ENCODE data around the gene SFI1.

DNA sequence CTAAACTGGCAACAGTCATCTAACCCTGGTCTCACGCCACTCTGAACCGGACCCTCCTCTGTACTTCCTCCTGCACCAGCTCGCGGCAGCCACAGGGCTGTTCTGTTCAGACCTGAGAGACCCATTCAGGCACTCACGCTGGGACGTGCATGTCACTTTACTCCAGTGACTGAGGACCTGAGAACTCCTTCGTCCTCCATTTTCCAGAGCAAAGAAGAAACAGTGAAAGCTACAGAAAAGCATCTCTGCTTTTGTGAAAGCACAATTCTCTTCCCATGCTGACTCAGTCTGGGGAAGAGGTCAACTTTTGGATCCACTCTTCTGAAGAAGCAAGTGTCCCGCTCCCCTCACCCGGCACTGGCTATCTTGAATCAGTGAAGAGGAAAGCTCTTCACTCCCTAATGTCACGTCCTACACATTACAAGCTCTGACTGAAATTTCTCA lies 141.1 kb downstream of the SFI1 start:
- TF ChIP-seq, protein P1, sequence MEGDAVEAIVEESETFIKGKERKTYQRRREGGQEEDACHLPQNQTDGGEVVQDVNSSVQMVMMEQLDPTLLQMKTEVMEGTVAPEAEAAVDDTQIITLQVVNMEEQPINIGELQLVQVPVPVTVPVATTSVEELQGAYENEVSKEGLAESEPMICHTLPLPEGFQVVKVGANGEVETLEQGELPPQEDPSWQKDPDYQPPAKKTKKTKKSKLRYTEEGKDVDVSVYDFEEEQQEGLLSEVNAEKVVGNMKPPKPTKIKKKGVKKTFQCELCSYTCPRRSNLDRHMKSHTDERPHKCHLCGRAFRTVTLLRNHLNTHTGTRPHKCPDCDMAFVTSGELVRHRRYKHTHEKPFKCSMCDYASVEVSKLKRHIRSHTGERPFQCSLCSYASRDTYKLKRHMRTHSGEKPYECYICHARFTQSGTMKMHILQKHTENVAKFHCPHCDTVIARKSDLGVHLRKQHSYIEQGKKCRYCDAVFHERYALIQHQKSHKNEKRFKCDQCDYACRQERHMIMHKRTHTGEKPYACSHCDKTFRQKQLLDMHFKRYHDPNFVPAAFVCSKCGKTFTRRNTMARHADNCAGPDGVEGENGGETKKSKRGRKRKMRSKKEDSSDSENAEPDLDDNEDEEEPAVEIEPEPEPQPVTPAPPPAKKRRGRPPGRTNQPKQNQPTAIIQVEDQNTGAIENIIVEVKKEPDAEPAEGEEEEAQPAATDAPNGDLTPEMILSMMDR (IDR thresholded peaks at IDR 0.05 in 2 of 3, conservative IDR thresholded peaks at IDR 0.05 in 1 of 3; ENCODE audit: borderline replicate concordance in 1 of 3, insufficient read depth in 1 of 3, low read depth in 2 of 3, low read length in 2 of 3), result no peak
- TF ChIP-seq, protein P2, sequence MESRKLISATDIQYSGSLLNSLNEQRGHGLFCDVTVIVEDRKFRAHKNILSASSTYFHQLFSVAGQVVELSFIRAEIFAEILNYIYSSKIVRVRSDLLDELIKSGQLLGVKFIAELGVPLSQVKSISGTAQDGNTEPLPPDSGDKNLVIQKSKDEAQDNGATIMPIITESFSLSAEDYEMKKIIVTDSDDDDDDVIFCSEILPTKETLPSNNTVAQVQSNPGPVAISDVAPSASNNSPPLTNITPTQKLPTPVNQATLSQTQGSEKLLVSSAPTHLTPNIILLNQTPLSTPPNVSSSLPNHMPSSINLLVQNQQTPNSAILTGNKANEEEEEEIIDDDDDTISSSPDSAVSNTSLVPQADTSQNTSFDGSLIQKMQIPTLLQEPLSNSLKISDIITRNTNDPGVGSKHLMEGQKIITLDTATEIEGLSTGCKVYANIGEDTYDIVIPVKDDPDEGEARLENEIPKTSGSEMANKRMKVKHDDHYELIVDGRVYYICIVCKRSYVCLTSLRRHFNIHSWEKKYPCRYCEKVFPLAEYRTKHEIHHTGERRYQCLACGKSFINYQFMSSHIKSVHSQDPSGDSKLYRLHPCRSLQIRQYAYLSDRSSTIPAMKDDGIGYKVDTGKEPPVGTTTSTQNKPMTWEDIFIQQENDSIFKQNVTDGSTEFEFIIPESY (IDR thresholded peaks at IDR 0.05; ENCODE audit: extremely low read depth, insufficient replicate concordance, low read length), result no peak
- TF ChIP-seq POLR2AphosphoS5 (IDR thresholded peaks at IDR 0.05; ENCODE audit: low read depth, low read length) (no peak), CEBPB (IDR thresholded peaks at IDR 0.05; ENCODE audit: low read depth) (no peak), POLR2A (IDR thresholded peaks at IDR 0.05; ENCODE audit: borderline replicate concordance, extremely low read depth, insufficient read depth, insufficient read length) (no peak), RAD21 (IDR thresholded peaks at IDR 0.05; ENCODE audit: low read depth) (no peak), REST (IDR thresholded peaks at IDR 0.05; ENCODE audit: low read depth) (no peak), ATF3 (IDR thresholded peaks at IDR 0.05) (no peak), EZH2 (IDR thresholded peaks at IDR 0.05) (no peak), ZNF274 (IDR thresholded peaks at IDR 0.05; ENCODE audit: low read depth, low read length) (no peak), SRF (IDR thresholded peaks at IDR 0.05; ENCODE audit: low read depth) (no peak), JUND (IDR thresholded peaks at IDR 0.05) (no peak), EZH2phosphoT487 (IDR thresholded peaks at IDR 0.05; ENCODE audit: borderline replicate concordance) (no peak), MAX (IDR thresholded peaks at IDR 0.05) (no peak)

Data from HCT116 (cell line).